ENCODE results near the gene LARP1. TPM values are rescaled to one million over a fixed set of nuclear protein-coding genes. Genes with fewer than 3 reads are reported as not detected.
"Not testable (repeated sequence)": the region's sequence is repeated elsewhere in the genome, so short reads cannot be mapped to it uniquely, and the experiment has no call there.

Gene LARP1
- total RNA-seq, 6 experiments from 2014 or later, result 58.2 to 85.7 (median 73.0) TPM

DNA sequence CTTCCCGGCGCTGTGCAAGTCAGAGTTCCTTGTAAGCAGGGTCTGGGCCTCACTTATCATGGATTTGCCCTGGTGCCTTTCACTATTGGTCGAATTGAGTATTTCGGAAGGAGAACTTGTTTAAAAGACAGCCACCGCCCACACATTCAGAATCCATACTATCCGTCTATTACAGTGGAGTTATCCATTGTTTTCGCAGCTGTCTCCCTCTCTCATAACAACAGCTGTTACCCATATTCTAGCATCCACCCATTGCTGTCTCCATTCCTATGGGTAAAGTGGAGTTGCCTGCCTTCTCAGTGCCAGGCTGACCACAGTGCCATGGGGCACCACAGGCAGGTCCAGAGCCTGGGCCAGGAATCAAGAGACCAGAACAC lies 75.0 kb downstream of the LARP1 start:
- H3K27me3 ChIP-seq, result no peaks in the 10 kb centered on the region
- no peak overlapping the region for H3K27ac ChIP-seq
- H3K36me3 ChIP-seq, result peaks cover 0 to 41% (median 12%) of the 10 kb centered on the region in 4 donors
- H3K9me3 ChIP-seq, result no peaks in the 10 kb centered on the region
- no peak overlapping the region for H3K4me3 ChIP-seq
- intact Hi-C loops (cut with DNase I), result no loop called here
- peaks cover 0 to 21% (median 0%) of the 10 kb centered on the region in 4 donors for H3K4me1 ChIP-seq
- ATAC-seq, result no peak
- DNase-seq, result no peak
- TF ChIP-seq POLR2A (IDR thresholded peaks at IDR 0.05), result no peak
- TF ChIP-seq, protein P1, sequence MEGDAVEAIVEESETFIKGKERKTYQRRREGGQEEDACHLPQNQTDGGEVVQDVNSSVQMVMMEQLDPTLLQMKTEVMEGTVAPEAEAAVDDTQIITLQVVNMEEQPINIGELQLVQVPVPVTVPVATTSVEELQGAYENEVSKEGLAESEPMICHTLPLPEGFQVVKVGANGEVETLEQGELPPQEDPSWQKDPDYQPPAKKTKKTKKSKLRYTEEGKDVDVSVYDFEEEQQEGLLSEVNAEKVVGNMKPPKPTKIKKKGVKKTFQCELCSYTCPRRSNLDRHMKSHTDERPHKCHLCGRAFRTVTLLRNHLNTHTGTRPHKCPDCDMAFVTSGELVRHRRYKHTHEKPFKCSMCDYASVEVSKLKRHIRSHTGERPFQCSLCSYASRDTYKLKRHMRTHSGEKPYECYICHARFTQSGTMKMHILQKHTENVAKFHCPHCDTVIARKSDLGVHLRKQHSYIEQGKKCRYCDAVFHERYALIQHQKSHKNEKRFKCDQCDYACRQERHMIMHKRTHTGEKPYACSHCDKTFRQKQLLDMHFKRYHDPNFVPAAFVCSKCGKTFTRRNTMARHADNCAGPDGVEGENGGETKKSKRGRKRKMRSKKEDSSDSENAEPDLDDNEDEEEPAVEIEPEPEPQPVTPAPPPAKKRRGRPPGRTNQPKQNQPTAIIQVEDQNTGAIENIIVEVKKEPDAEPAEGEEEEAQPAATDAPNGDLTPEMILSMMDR (IDR thresholded peaks at IDR 0.05), result no peak
- WGBS (ENCODE audit: insufficient coverage, low coverage, low lambda C conversion rate, missing lambda C conversion rate), result 91% methylated on average over 6 of the region's 7 CpGs

DNA sequence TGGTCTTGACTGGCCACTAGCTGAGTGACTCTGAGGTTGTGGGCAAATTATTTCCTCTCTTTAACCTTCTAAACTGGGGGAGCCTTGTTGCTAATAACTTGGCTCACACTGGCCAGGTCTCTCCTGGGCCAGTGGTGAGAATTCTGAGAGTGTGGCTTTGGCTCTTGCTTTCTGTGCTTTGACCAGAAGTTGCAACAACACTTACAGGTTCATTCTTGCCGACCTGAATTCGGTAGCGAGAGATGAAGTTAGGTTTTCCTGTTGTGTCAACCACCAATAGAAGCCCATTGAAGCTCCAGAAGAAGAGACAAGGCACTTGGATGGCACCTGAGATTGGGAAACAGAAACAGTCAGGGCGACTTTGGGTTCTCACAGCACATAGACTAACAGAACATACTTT lies 75.4 kb downstream of the LARP1 start:
- H3K4me1 ChIP-seq, result peaks cover 0 to 24% (median 2%) of the 10 kb centered on the region in 4 donors
- TF ChIP-seq POLR2A (IDR thresholded peaks at IDR 0.05), result no peak
- TF ChIP-seq, protein P1 (IDR thresholded peaks at IDR 0.05), result no peak
- intact Hi-C loops (cut with DNase I), result no loop called here
- H3K36me3 ChIP-seq, result peaks cover 0 to 41% (median 12%) of the 10 kb centered on the region in 4 donors
- no peaks in the 10 kb centered on the region for H3K9me3 ChIP-seq
- H3K27ac ChIP-seq, result no peak overlapping the region
- WGBS (ENCODE audit: insufficient coverage, low coverage, low lambda C conversion rate, missing lambda C conversion rate), result 73% methylated on average over 4 of the region's 4 CpGs
- ATAC-seq, result no peak
- H3K27me3 ChIP-seq, result no peaks in the 10 kb centered on the region
- DNase-seq, result no peak
- no peak overlapping the region for H3K4me3 ChIP-seq

DNA sequence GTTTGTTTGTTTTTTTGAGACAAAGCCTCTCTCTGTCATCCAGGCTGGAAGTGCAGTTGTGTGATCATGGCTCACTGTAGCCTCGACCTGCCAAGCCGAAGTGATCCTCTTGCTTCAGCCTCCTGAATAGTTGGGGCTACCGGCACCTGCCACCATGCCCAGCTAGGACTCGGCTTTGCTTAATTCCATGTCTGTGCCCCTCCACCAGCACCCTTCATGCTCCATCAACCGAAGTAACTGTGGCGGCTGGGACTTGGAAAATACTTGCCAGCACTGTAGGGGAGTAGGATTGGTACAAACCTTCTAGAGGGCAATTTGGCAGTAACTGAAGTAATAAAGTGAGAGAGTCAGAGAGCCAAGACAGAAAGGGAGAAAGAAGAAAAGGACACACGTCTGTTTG lies 76.3 kb downstream of the LARP1 start:
- ATAC-seq (no peak), DNase-seq (no peak)
- TF ChIP-seq, protein P1 (IDR thresholded peaks at IDR 0.05), result no peak
- no peak for TF ChIP-seq POLR2A (IDR thresholded peaks at IDR 0.05)
- no peak overlapping the region for H3K4me3 ChIP-seq
- H3K9me3 ChIP-seq, result no peaks in the 10 kb centered on the region
- H3K36me3 ChIP-seq, result peaks cover 0 to 35% (median 10%) of the 10 kb centered on the region in 4 donors
- peaks cover 0 to 33% (median 4%) of the 10 kb centered on the region in 4 donors for H3K4me1 ChIP-seq
- intact Hi-C loops (cut with DNase I), result no loop called here
- no peaks in the 10 kb centered on the region for H3K27me3 ChIP-seq
- WGBS (ENCODE audit: insufficient coverage, low coverage, low lambda C conversion rate, missing lambda C conversion rate), result 91% methylated on average over 3 of the region's 7 CpGs
- H3K27ac ChIP-seq, result no peak overlapping the region

DNA sequence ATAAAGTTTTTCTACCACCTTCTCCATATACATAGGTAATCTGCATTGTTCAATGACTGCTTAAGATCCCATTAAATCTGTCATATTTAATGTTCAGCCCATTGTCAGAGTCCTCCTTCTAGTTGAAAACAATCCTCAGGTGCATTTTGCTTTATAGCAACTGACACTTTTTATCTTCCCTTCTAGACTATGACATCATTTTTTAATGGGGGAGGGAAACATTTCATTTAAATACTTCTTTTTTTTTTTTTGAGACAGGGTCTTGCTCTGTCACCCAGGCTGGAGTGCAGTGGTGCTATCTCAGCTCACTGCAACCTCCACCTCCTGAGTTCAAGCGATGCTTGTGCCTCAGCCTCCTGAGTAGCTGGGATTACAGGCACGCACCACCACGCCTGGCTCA lies 77.6 kb downstream of the LARP1 start:
- H3K4me3 ChIP-seq, result peak overlapping the region in 1 of 3 donors; percentile 59

DNA sequence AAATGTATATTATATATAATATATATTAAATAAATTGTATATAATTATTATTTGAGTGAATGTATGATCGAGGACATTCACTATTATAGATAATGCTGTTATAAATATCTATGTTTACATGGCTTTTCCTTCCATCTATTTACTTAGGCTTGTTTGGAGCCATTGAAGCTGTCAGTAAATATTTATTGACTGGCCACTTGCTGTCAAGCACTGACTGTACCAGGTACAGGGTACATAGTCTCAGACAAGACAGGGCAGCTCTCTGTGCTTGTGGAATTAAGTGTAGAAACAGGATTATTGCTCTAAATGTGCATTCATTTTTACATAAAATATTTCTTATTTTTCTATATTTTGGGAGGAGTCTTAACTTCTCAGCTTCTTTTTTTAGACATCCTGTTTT lies 78.9 kb downstream of the LARP1 start:
- peaks cover 0 to 26% (median 8%) of the 10 kb centered on the region in 4 donors for H3K36me3 ChIP-seq
- DNase-seq (peak in 1 of 3 donors; percentile 60), ATAC-seq (peak; percentile 68 to 79 (median 72))
- WGBS (ENCODE audit: insufficient coverage, low coverage, low lambda C conversion rate, missing lambda C conversion rate), result 19% methylated on average over 1 of the region's 1 CpG
- TF ChIP-seq POLR2A (IDR thresholded peaks at IDR 0.05), result no peak
- TF ChIP-seq, protein P1 (IDR thresholded peaks at IDR 0.05), result no peak
- peak overlapping the region; percentile 47 to 94 (median 90) for H3K27ac ChIP-seq
- H3K4me1 ChIP-seq, result peaks cover 0 to 53% (median 8%) of the 10 kb centered on the region in 4 donors
- no peaks in the 10 kb centered on the region for H3K27me3 ChIP-seq
- intact Hi-C loops (cut with DNase I), result no loop called here
- H3K9me3 ChIP-seq, result no peaks in the 10 kb centered on the region
- peak overlapping the region in 2 of 3 donors; percentile 59 to 61 for H3K4me3 ChIP-seq

More for the DNA sequence above, 77.6 kb downstream of the LARP1 start:
- peaks cover 0 to 28% (median 10%) of the 10 kb centered on the region in 4 donors for H3K36me3 ChIP-seq
- ATAC-seq; intact Hi-C loops (cut with DNase I); DNase-seq; H3K27me3 ChIP-seq; H3K9me3 ChIP-seq: not testable (repeated sequence)
- peak overlapping the region in 1 of 3 donors; percentile 37 for H3K27ac ChIP-seq
- peaks cover 0 to 46% (median 5%) of the 10 kb centered on the region in 4 donors for H3K4me1 ChIP-seq
- WGBS (ENCODE audit: insufficient coverage, low coverage, low lambda C conversion rate, missing lambda C conversion rate), result 100% methylated on average over 1 of the region's 3 CpGs

DNA sequence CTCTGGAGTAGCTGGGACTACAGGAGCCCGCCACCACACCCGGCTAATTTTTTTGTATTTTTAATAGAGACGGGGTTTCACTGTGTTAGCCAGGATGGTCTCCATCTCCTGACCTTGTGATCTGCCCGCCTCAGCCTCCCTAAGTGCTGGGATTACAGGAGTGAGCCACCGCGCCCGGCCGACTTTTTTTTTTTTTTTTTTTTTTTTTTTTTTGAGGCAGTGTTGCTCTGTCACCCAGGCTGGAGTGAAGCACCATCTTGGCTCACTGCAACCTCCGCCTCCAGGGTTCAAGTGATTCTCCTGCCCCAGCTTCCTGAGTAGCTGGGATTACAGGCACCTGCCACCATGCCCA lies 80.5 kb downstream of the LARP1 start:
- ATAC-seq; DNase-seq; H3K9me3 ChIP-seq; H3K36me3 ChIP-seq; H3K27me3 ChIP-seq; intact Hi-C loops (cut with DNase I): not testable (repeated sequence)
- Histone ChIP-seq H3K4me1 (peaks cover 0 to 53% (median 8%) of the 10 kb centered on the region in 4 donors), H3K4me3 (peak overlapping the region in 1 of 3 donors; percentile 59), H3K27ac (peak overlapping the region; percentile 47 to 94 (median 90))
- 58% methylated on average over 4 of the region's 9 CpGs for WGBS (ENCODE audit: insufficient coverage, low coverage, low lambda C conversion rate, missing lambda C conversion rate)

All from right lobe of liver (tissue), 6 donors.